Prostate gland (tissue), 2 donors: ENCODE results near the gene TSHZ3.

ENCODE experiments used
- CTCF ChIP-seq, 4 experiments: fragments of 200-600 bp in 2 of 4; fragments of 450-650 bp in 2 of 4; sonication (generic) in 2 of 4; IDR thresholded peaks; 1 replicate in 3 of 4; 2 replicates in 1 of 4; pipeline ENCODE4 v1.5.1; 2016 to 2019; ENCODE audit warnings: antibody characterized with exemption in 4 of 4, mild to moderate bottlenecking in 2 of 4, moderate library complexity in 2 of 4
- POLR2A ChIP-seq: fragments of 450-650 bp; IDR thresholded peaks from one replicate; pipeline ENCODE4 v1.6.1; 2016; ENCODE audit warnings: antibody characterized with exemption, mild to moderate bottlenecking

- no peak for TF ChIP-seq CTCF (IDR thresholded peaks at IDR 0.05)
- TF ChIP-seq POLR2A, result no peak
These were observed 29.2 kb upstream of the TSHZ3 start for GRCh38 chr19:31378404-31378803.
